GM21423 (cell line): ENCODE results near the gene CD48.

Experiments used
- ATAC-seq: cut with Tn5 transposase; IDR thresholded peaks from one replicate; pipeline ENCODE4 v1.9.1; 2021; ENCODE audit warnings: mild to moderate bottlenecking, moderate library complexity; ENCODE audit not compliant: unreplicated experiment

The CD48 gene

GRCh38 chr1:160711602-160712311, at the start of gene CD48:
Gene CD48, minus strand, starts transcription at chr1:160711822. Its CDS starts 59 bp downstream, at chr1:160711763.
- ATAC-seq = no peak

- ATAC-seq = no peak
These were observed 49.4 kb upstream of the CD48 start for GRCh38 chr1:160761046-160761445.

GRCh38 chr1:160759740-160760139, 48.1 kb upstream of the CD48 start:
- ATAC-seq = no peak

GRCh38 chr1:160758521-160758920, 46.9 kb upstream of the CD48 start:
- ATAC-seq = no peak

GRCh38 chr1:160756849-160757201, 45.2 kb upstream of the CD48 start:
- ATAC-seq = no peak

GRCh38 chr1:160755911-160756848, 44.6 kb upstream of the CD48 start:
- ATAC-seq = no peak

GRCh38 chr1:160755461-160755860, 43.8 kb upstream of the CD48 start:
- ATAC-seq = no peak

- no peak for ATAC-seq
These were observed 42.0 kb upstream of the CD48 start for GRCh38 chr1:160753594-160753993.

- no peak for ATAC-seq
These were observed 41.3 kb upstream of the CD48 start for GRCh38 chr1:160752924-160753323.

GRCh38 chr1:160752406-160752805, 40.8 kb upstream of the CD48 start:
- ATAC-seq = no peak

- no peak for ATAC-seq
These were observed 39.0 kb upstream of the CD48 start for GRCh38 chr1:160750608-160751007.

GRCh38 chr1:160748878-160749269, 37.3 kb upstream of the CD48 start:
- ATAC-seq = no peak

- ATAC-seq = no peak
These were observed 36.7 kb upstream of the CD48 start for GRCh38 chr1:160748181-160748877.

GRCh38 chr1:160747717-160748116, 36.1 kb upstream of the CD48 start:
- no peak for ATAC-seq

GRCh38 chr1:160746836-160747500, 35.3 kb upstream of the CD48 start:
- ATAC-seq = no peak

GRCh38 chr1:160745551-160745950, 33.9 kb upstream of the CD48 start:
- ATAC-seq = no peak

GRCh38 chr1:160744852-160745520, 33.4 kb upstream of the CD48 start:
- no peak for ATAC-seq

- no peak for ATAC-seq
These were observed 32.7 kb upstream of the CD48 start for GRCh38 chr1:160744199-160744851.

- ATAC-seq = no peak
These were observed 31.6 kb upstream of the CD48 start for GRCh38 chr1:160743266-160743665.
